Inflammatory macrophage treated with lipopolysaccharide for 1 hour (primary cell): Measurements from ENCODE around the gene CNKSR3.

ENCODE experiments used
- DNase-seq, 2 donors: peaks; one replicate each; pipeline ENCODE4 v3.0.0-alpha.2; 2020 to 2022

The CNKSR3 gene

GRCh38 chr6:154377726-154378125 lies 132.8 kb downstream of the CNKSR3 start:
- no peak for DNase-seq

GRCh38 chr6:154373971-154374370 lies 136.5 kb downstream of the CNKSR3 start:
- DNase-seq = no peak

DNA sequence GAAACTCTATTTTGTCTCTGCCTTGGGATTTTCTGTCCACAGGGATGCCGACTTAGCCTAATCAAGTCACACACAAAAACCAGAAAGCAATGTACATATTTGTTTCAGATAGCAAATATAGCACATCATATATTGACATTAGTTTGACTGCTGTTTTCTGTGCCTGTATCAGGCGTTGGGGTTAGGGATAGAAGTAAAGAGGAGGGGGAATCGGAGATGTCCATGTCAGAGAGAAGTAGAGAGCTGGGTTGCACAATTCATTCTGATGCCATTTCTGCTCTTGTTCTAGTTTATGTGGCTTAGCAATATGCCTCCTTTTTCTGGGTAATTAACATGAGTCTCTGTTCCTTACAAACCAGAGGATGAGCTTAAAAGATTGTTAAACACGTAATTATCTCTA lies 139.2 kb downstream of the CNKSR3 start:
- DNase-seq = peak; percentile 25 to 46

DNA sequence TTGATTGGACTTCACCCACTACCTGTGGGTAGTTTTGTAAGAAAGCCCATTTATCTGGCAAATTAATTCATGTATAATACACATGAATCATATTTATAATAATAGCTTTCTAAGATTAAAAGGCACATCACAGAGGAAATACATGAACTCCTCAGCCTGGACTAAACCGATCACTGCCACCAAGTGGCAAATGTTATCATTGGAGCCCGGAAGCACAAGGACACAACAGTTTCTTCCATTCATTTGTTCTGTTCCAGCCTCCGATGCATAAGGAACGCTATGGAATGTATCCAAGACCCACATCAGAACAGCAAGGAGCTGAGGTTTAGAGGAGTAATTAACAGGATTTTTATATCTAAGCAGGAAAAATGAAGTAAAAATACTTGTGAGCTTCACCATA lies 139.9 kb downstream of the CNKSR3 start:
- DNase-seq = peak; percentile 22 to 51

GRCh38 chr6:154367839-154368695 lies 142.4 kb downstream of the CNKSR3 start:
- peak; percentile 68 to 85 for DNase-seq

GRCh38 chr6:154367336-154367735 lies 143.1 kb downstream of the CNKSR3 start:
- peak in 1 of 2 donors; percentile 23 for DNase-seq

GRCh38 chr6:154363821-154364220 lies 146.7 kb downstream of the CNKSR3 start:
- DNase-seq = no peak

- DNase-seq = no peak
These were observed 149.0 kb downstream of the CNKSR3 start for GRCh38 chr6:154361476-154361875.

DNA sequence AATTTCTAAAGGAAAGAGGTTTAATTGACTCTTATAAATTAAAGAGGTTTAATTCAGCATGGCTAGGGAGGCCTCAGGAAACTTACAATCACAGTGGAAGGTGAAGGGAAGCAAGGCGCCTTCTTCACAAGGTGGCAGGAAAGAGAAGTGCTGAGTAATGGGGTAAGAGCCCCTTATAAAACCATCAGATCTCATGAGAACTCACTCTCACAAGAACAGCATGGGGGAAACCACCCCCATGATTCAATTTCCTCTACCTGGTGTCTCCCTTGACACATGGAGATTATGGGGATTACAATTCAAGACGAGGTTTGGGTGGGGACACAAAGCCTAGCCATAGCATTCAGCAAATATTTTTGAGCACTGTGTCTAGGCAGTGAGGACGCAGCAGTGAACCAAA lies 150.0 kb downstream of the CNKSR3 start:
- DNase-seq = no peak

DNA sequence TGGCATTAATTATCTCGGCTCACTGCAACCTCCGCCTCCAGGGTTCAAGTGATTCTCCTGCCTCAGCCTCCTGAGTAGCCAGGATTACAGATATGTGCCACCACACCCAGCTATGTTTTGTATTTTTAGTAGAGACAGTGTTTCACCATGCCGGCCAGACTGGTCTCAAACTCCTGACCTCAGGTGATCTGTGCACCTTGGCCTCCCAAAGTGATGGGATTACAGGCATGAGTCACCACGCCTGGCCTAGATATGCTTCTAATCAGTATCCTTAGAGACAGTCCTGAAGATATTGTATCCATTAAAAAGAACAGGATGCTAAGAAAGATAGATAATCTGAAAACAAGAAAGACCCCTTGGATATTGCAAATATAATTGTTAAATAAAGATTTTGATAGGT lies 150.8 kb downstream of the CNKSR3 start:
- DNase-seq = no peak

GRCh38 chr6:154359161-154359574 lies 151.3 kb downstream of the CNKSR3 start:
- peak in 1 of 2 donors; percentile 28 for DNase-seq

- DNase-seq = no peak
These were observed 152.4 kb downstream of the CNKSR3 start for GRCh38 chr6:154358019-154358545.

DNA sequence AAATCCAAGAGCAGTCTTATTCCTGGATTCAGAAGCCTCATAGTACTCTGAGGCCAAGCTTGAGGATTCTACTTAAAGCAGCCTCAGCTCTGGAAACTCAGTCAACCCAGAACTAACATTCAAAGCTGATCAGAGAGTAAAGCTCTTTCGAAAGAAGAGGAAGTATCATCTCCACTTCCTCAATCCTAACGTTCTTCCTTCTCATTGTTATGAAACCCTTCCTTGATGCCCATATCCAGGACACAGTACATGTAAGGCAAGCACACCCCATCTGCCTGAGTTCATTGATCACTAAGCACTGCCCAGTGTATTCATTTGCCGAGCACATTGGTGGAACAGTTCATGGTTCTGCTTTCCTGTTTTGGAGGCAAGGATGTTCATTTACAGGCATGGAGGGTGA lies 153.8 kb downstream of the CNKSR3 start, which contains the start of gene IPCEF1:
Gene IPCEF1, minus strand, starts transcription at position 114 of the 400 bp plus-strand sequence. CDS start 90,856 bp downstream, outside the sequence.
- DNase-seq = peak; percentile 76 to 83

GRCh38 chr6:154356113-154356512 lies 154.4 kb downstream of the CNKSR3 start:
- DNase-seq = peak in 1 of 2 donors; percentile 53

GRCh38 chr6:154354265-154354777 lies 156.2 kb downstream of the CNKSR3 start:
- no peak for DNase-seq

DNA sequence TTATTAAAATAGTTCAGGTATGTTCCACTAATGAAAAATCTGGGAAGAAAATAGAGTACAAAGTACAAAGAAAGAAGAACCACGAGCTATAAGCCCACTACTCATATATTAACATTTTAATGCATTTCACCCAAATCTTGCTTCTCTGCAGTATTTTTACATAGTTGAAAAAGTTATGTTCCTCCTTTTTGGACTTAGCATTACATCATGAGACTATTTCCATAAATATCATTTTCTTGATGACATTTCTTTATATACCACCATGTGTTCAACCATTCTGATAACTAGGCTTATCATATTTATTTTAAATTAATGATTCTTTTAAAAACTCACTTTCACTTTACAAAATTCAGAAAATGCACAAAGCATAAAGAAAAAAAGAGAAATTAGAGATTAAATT lies 156.9 kb downstream of the CNKSR3 start:
- DNase-seq = peak in 1 of 2 donors; percentile 51

DNA sequence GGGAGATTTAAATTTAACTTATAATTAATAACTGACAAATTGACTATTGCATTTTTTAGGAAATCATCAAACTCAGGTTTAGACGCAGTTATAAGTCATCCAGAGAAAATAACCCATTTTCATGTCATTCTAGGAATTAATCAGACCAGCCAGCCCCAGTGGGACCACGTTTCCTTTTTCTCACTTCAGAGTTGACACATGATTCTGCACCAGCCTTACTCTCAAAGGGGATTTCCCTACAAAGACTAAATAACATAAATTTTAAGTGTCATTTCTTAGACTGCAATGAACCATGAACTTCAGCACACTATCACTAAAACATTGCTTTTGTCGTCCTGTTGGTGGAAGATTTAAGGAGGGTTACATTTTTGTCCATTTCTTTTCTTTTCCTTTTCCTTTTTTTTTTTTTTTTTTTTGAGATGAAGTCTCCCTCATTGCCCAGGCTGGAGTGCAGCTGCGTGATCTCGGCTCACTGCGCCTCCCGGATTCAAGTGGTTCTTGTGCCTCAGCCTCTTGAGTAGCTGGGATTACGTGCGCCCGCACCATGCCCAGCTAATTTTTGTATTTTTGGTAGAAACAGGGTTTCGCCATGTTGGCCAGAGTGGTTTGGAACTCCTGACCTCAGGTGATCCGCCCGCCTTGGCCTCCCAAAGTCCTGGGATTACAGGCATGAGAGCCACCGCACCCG lies 157.4 kb downstream of the CNKSR3 start:
- peak; percentile 72 to 80 for DNase-seq

GRCh38 chr6:154350293-154350692 lies 160.2 kb downstream of the CNKSR3 start:
- no peak for DNase-seq

DNA sequence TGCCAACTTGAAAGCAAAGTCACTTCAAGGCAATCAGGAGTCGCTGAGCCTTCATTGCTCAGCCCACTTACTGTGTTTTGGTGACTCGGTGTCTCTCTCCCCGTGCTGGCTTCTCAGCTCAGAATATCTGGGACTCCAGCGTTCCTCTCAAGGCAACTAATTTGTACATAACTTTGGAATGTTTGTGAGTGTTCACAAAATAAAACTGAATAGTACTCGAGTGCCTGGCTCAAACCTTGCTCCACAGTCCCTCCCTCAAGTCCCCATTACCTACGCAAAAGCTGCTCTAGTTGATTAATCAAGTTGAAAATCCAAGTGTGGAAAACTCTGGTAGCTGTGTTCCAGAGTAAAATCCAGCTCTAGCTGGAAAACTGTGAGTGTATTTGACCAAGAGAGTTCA lies 162.5 kb downstream of the CNKSR3 start:
- DNase-seq = no peak

DNA sequence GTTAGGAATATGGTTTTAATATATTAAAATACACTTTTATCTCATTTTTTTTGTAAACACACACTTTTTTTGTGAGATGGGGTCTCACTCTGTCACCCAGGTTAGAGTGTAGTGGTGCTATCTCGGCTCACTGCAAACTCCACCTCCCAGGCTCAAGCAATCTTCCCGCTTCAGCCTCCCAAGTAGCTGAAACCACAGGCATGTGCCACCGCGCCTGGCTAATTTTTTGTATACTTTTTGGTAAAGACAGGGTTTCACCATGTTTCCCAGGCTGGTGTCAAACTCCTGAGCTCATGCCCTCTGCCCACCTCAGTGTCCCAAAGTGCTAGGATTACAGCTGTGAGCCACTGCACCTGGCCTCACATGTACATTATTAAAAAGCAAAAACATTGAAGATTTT lies 164.7 kb downstream of the CNKSR3 start:
- no peak for DNase-seq

DNA sequence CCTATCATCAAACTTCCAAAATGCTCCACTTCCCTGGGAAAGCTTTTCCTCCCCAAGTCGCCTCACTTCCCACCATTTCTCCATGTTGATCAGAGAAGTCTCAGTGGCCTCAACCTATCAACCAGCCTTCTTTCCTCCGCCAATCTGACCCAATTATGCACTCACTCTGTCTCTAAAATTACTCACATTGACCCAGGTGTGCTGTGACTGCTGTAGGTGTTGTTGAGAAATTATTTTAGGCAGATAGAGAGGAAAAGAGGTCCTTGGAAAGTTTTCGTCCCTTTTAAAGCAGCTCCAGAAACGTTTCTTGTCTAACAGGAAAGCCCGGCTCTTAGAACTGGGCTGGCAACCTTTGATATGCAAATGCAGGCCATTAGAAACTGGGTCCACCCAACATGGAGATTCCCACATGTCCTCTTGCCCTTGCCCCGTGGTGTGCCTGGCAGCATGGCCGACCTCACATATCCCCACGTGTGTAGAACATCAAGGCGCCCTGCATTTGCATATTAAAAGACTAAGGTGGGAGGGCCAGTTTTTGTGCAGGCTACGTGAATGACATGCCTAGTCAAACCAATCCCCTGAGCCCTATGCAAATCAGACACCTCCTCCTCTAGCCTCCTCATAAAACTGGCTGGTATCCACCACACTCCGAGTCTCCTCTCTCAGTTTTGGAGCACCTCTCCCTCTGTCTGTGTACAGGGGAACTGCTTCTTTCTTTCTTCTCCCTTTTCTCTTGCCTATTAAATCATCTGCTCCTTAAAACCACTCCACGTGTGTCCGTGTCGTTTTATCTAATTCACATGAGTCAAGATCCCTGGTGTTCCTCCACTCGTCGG lies 166.8 kb downstream of the CNKSR3 start:
- DNase-seq = no peak

DNA sequence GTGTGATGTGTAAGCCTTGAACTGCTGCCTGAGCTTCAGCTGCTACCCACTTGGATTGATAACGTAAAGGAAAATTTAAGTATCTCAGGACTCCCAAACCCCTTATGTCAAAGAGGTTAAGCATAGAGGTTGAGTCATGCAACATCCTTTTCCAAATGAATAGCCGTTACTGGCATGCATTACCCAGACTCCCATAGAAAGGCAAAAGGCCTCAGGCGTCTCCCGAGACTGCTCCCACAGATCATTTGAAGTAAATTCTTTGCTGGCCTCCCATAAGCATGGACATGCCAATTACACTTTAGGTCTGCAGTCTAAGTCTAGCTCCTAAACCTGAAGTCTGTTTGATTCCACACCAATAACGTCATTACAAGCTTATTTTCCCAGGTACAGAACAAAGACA lies 168.6 kb downstream of the CNKSR3 start:
- no peak for DNase-seq

DNA sequence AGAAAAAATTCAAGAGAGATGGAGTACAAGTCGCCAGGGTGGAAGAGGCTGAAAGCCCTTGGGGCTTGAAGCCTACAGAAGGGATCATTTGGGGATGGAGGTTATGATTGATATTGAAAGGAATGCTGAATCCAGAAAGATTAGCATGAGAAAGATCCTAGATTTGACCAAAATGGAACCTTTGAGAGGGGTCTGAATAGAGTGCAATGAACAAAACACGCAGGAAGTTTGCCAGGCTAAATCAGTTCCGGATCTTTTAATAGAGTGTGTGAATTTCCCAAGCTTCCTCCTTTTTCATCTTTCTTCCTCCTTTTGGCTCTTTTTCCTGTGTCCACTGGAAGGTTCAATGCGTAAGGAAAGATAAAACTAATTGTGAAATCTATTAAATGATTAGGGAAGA lies 169.1 kb downstream of the CNKSR3 start:
- DNase-seq = peak; percentile 52 to 55
